H1 (cell line): ENCODE measurements around the gene LEKR1.

Experiments used
- CTCF ChIP-seq, 3 experiments: IDR thresholded peaks; 1 replicate in 2 of 3; 2 replicates in 1 of 3; pipeline versions ENCODE4 v1.5.1 to v1.6.1; 2011; ENCODE audit warnings: low read length in 3 of 3, mild to moderate bottlenecking in 3 of 3, inconsistent platforms in 2 of 3, low read depth in 1 of 3, moderate library complexity in 1 of 3; ENCODE audit not compliant: insufficient read depth in 1 of 3; ENCODE audit errors: control extremely low read depth in 1 of 3
- EP300 ChIP-seq, 2 experiments: IDR thresholded peaks; 1 replicate in 1 of 2; 2 replicates in 1 of 2; pipeline ENCODE4 v1.6.1; 2011 to 2012; ENCODE audit warnings: low read depth in 2 of 2, low read length in 2 of 2, mild to moderate bottlenecking in 2 of 2, borderline replicate concordance in 1 of 2, inconsistent platforms in 1 of 2, moderate library complexity in 1 of 2
- HDAC2 ChIP-seq, 2 experiments: fragments of 300-600 bp in 1 of 2; sonication (generic) in 1 of 2; IDR thresholded peaks; 2 replicates each; pipeline ENCODE4 v1.6.1; 2011 to 2012; ENCODE audit warnings: low read depth in 2 of 2, low read length in 2 of 2, mild to moderate bottlenecking in 2 of 2, moderate library complexity in 2 of 2, borderline replicate concordance in 1 of 2, inconsistent platforms in 1 of 2
- JUN ChIP-seq: IDR thresholded peaks from 2 replicates; pipeline ENCODE4 v1.6.1; 2011; ENCODE audit warnings: low read depth, mild to moderate bottlenecking, improper control_type of control experiment, low read length
- MAX ChIP-seq: IDR thresholded peaks from 2 replicates; pipeline ENCODE4 v1.6.1; 2012; ENCODE audit warnings: inconsistent platforms
- POLR2A ChIP-seq, 2 experiments: IDR thresholded peaks; 1 replicate in 1 of 2; 2 replicates in 1 of 2; pipeline ENCODE4 v1.6.1; 2011; ENCODE audit warnings: low read depth in 2 of 2, low read length in 2 of 2, mild to moderate bottlenecking in 2 of 2; ENCODE audit errors: control extremely low read depth in 1 of 2
- RAD21 ChIP-seq, 2 experiments: IDR thresholded peaks in 1 of 2; conservative IDR thresholded peaks in 1 of 2; 2 replicates each; pipeline ENCODE4 v1.6.1; 2011; ENCODE audit warnings: low read depth in 2 of 2, low read length in 2 of 2, improper control_type of control experiment in 1 of 2, inconsistent platforms in 1 of 2, mild to moderate bottlenecking in 1 of 2, moderate library complexity in 1 of 2
- SUZ12 ChIP-seq: fragments of 200-600 bp; sonication (generic); IDR thresholded peaks from 2 replicates; pipeline ENCODE4 v1.6.1; 2012; ENCODE audit warnings: mild to moderate bottlenecking, inconsistent platforms, low read length, moderate library complexity, mixed read lengths

GRCh38 chr3:157082305-157082982 is 256.3 kb downstream of the LEKR1 start:
- TF ChIP-seq EP300 (IDR thresholded peaks at IDR 0.05; ENCODE audit: borderline replicate concordance in 1 of 2, low read depth in 2 of 2, low read length in 2 of 2) (no peak), CTCF (IDR thresholded peaks at IDR 0.05; ENCODE audit: control extremely low read depth in 1 of 3, insufficient read depth in 1 of 3, low read depth in 1 of 3, low read length in 3 of 3) (no peak), HDAC2 (IDR thresholded peaks at IDR 0.05; ENCODE audit: borderline replicate concordance in 1 of 2, low read depth in 2 of 2, low read length in 2 of 2) (no peak), SUZ12 (no peak), JUN (no peak), MAX (no peak), RAD21 (IDR thresholded peaks at IDR 0.05 in 1 of 2, conservative IDR thresholded peaks at IDR 0.05 in 1 of 2; ENCODE audit: low read depth in 2 of 2, low read length in 2 of 2) (no peak), POLR2A (IDR thresholded peaks at IDR 0.05; ENCODE audit: control extremely low read depth in 1 of 2, low read depth in 2 of 2, low read length in 2 of 2) (no peak)
